ENCODE results near the gene GPSM1. TPM values are rescaled to one million over a fixed set of nuclear protein-coding genes. Genes with fewer than 3 reads are reported as not detected.

Gene GPSM1
- total and polyA plus RNA-seq, 9 of the 15 experiments (the other 6 are each of a cell fraction or from before 2014, with no cell fraction given): 0.04 to 14.2 (median 3.1) TPM

- no peak for TF ChIP-seq TSHZ1 (CRISPR knock-in tag; IDR thresholded peaks at IDR 0.05)
- TF ChIP-seq ETV1 (tag; conservative IDR thresholded peaks at IDR 0.05; ENCODE audit: low read depth): peak; percentile 28; the same call in 1 of the 2 replicates
- no peak for TF ChIP-seq RBM14 (IDR thresholded peaks at IDR 0.05; ENCODE audit: borderline replicate concordance, insufficient read depth, low read depth, low read length)
- TF ChIP-seq ZNF263 (CRISPR knock-in tag; IDR thresholded peaks at IDR 0.05; ENCODE audit: borderline replicate concordance): peak; percentile 99
- no peak for TF ChIP-seq HEY1 (CRISPR knock-in tag; IDR thresholded peaks at IDR 0.05; ENCODE audit: borderline replicate concordance)
- no peak for TF ChIP-seq FOS (IDR thresholded peaks at IDR 0.05; ENCODE audit: extremely low read depth, insufficient read length)
- no peak for TF ChIP-seq ZNF41 (CRISPR knock-in tag; conservative IDR thresholded peaks at IDR 0.05)
- TF ChIP-seq ZNF79 (CRISPR knock-in tag; IDR thresholded peaks at IDR 0.05; ENCODE audit: low read depth): no peak
- TF ChIP-seq HSF4 (CRISPR knock-in tag; IDR thresholded peaks at IDR 0.05; ENCODE audit: borderline replicate concordance): no peak
- no peak for TF ChIP-seq ZBTB12 (CRISPR knock-in tag; IDR thresholded peaks at IDR 0.05)
- TF ChIP-seq ZNF740 (CRISPR knock-in tag; IDR thresholded peaks at IDR 0.05): no peak
- TF ChIP-seq ZNF740 (tag; IDR thresholded peaks at IDR 0.05): no peak
- TF ChIP-seq PKNOX1 (IDR thresholded peaks at IDR 0.05): peak; percentile 24; the same call in 1 of the 2 replicates
- no peak for TF ChIP-seq ESRRA (IDR thresholded peaks at IDR 0.05; ENCODE audit: borderline replicate concordance, low read depth)
- TF ChIP-seq MNT (conservative IDR thresholded peaks at IDR 0.05): no peak
- no peak for TF ChIP-seq HNRNPLL (IDR thresholded peaks at IDR 0.05; ENCODE audit: low read depth, low read length, poor library complexity, severe bottlenecking)
Observed at GRCh38 chr9:136373300-136374182, 46.2 kb downstream of the GPSM1 start, which contains the start of gene CARD9 (continued).

Data from K562 (cell line).